Stimulated activated CD4-positive, alpha-beta T cell treated with anti-CD3 and anti-CD28 coated beads, Interleukin-4, amount 100 ng/mL, for 1 hour (primary cell): ENCODE measurements around the gene SLC6A9.

ENCODE experiments used
- DNase-seq: peaks from one replicate; pipeline ENCODE4 v3.0.0-alpha.2; 2020

Gene SLC6A9

GRCh38 chr1:43998000-43998378 is 33.3 kb downstream of the SLC6A9 start:
- no peak for DNase-seq

DNA sequence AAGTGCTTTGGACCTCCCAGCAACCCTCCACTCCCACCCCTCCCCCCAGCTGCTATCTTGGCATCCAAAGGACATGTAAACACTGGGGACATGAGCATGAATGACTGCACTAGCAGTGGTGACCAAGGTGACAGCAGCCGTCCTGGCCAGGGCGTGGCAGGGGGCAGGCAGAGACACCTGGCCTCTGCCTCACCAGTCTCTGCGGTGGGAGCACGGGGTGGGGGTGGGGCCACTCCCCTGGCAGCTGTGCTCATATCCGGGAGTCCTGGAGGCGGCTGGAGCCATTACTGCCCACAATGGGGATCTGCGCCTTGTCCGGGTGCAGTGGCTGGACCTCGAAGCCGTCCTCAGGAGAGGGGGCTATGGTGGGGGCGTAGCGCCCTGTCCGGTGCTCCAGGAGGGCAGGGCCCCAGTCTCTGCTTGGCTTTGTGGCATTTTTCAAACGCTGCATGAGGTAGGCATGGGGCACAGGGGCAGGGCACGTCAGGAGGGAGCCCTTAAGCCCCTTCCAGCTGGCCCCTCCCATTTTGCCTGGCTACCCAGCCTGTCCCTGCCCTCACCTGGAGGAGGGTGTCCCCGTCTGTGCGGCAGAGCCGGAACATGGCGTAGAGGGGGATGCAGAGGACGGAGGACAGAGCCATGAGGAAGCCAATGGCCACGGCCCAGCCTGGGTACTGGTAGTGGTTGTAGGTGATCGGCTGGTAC is 33.8 kb downstream of the SLC6A9 start:
- no peak for DNase-seq

GRCh38 chr1:43996733-43997115 is 34.5 kb downstream of the SLC6A9 start:
- no peak for DNase-seq

GRCh38 chr1:43995984-43996732 is 35.1 kb downstream of the SLC6A9 start:
- no peak for DNase-seq

DNA sequence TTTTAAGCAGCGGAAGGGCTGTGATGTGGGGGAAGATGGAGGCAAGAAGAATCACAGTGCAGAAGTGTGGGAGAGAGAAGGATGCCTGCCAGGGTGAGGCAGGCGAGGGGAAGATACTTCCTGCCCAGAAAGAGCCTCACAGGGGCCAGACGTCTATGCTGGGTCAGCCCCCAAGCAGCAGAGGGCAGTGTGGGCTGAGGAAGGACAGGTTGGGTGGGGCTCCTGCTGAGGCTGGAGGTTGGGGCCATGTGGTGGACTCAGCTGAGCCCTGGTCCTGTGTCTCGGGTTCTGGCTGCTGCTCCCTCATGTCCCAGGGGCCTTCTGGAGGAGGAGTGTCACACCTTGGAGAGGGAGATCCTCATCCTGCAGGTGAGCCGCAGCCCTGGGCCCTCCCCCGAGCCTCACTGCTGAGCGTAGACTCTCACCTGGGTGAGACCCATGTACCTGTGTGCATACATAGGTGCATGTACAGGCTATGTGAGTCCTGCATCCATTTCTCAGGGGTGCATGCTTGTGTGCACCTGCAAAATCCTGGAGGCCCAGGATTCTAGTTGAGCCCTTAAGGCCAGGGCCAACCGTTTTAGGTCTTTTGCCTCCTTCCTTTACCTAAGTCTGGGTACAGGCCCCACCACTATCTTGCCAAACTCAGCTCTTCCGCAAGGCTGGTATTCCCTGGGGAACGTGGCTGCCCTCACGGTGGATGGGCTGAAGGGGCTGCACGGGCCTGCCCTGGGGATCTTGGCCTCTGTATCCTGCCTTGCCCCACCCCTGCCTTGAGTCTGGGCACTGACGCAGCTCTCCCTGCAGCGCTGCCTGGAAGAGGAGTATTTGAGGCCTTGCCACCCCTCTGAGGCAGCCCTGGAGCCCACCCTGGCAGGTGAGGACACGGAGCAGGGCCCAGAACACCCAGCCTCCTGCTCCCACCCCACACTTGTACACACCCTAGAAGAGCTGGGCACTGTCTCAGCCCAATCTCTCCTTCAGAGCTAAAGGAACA is 36.2 kb downstream of the SLC6A9 start:
- no peak for DNase-seq

DNA sequence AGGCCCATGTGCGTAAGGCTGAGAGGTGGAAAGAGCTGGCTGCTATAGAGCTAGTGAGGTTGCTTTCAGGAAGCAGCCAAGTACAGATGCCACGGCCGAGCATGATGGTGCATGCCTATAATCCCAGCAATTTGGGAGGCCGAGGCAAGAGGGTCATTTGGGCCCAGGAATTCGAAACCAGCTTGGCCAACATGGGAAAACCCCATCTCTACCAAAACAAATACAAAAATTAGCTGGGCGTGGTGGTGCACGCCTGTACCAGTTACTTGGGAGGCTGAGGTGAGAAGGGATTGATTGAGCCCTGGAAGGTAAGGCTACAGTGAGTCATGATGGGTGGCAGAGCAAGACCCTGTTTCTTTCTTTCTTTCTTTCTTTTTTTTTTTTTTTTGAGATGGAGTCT is 37.2 kb downstream of the SLC6A9 start:
- no peak for DNase-seq

DNA sequence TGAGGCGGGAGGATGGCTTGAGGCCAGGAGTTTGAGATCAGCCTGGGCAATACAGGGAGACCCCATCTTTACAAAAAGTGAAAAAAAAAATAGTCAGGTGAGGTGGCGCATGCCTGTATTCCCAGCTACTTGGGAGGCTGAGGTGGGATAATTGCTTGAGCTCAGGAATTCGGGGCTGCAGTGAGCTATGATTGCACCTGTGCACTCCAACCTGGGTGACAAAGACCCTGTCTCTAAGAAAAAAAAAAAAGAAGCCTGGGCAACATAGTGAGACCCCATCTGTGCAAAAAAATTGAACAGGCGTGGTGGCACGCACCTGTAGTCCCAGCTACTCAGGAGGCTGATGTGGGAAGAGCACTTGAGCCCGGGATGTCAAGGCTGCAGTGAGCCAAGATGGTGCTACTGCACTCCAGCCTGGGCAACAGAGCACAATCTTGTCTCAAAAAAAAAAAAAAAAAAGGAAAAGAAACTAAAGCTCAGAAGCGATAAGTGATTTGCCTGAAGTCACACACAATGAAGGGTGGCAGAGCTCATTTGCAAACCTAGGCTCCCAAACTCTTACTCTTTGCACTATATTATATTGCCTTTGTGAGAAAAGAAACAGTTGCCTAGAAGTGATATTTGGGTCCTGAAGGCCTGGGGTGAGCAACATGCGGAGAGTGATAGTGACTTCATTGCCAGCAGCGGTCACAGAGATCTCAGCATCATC is 37.9 kb downstream of the SLC6A9 start:
- no peak for DNase-seq

DNA sequence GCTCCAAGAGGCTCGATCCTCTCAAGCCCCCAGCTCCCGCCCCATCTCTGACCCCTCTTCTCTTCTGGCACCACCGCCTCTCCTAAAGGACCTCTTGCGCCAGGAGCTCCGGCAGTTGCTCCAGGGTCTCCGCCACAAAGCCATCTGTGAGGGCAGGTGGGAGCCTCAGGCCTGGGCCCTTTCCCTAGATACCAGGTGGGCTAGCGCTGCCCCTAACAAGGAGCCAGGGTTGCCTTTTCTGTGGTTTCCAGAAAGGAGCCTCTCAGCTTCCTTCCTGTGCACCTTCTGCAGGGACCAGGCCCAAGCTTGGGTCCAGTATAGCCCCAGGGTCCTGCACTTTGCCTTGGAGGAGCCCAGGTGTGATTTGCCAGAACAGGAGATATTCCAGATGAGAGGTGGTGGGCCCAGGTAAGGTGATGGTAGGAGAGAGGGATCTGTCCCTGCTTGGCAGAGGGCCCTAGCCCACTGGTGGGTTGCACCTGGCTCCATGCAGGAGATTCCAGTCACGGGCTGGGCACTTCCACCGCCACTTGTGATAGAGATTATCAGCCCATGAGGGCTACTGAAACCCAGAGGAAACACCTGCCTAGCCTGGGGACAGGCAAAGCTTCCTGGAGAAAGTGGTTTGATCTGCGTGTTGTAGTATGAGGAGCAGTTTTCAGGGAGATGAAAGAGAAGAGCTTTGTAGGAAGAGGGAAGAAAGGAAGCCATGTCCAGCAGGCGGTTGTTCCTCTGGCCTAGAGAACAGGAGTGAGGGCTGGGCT is 38.8 kb downstream of the SLC6A9 start:
- DNase-seq = no peak

DNA sequence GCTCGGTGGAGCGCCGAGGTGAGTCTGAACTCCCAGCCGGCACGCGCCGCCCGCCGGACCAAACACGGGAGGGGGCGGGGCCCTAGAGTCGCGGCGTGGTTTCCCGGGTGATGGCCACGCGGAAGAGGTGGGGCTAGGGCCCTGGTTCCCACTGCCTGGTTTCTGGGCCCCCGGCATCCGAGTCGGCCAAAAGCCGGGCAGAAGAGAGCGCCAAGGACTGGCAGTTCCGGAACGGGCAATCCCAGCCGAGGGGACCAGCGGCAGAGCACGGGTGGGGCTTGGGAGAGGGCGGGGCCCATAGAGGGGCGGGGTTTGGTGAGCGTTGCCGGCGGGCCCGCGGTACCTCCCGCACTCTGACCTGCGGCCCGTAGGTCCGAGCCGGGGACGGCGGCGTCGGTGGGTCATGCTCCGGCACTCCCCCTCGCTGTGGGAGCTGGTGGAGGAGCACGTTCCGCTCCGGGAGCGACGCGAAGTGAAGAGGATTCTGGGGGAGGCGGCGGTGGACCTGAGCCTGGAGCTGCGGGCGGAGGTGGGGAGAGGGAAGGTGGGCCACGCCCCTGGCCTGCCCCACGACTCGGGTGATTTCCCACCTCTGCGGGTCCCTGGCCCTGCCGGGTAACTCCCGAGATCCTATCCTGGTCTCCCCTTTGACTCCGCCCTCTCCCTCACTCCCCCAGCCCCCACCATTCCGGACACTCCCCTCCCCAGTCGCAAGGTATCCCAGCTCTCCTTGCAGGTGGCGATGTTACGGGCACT is 39.6 kb downstream of the SLC6A9 start, which contains the start of gene CCDC24:
Gene CCDC24 (plus strand): TSS at position 124 of the 756 bp plus-strand sequence. CDS start 280 bp downstream, at position 404.
- DNase-seq = peak; percentile 75

GRCh38 chr1:43991200-43991475 is 40.1 kb downstream of the SLC6A9 start:
- no peak for DNase-seq

DNA sequence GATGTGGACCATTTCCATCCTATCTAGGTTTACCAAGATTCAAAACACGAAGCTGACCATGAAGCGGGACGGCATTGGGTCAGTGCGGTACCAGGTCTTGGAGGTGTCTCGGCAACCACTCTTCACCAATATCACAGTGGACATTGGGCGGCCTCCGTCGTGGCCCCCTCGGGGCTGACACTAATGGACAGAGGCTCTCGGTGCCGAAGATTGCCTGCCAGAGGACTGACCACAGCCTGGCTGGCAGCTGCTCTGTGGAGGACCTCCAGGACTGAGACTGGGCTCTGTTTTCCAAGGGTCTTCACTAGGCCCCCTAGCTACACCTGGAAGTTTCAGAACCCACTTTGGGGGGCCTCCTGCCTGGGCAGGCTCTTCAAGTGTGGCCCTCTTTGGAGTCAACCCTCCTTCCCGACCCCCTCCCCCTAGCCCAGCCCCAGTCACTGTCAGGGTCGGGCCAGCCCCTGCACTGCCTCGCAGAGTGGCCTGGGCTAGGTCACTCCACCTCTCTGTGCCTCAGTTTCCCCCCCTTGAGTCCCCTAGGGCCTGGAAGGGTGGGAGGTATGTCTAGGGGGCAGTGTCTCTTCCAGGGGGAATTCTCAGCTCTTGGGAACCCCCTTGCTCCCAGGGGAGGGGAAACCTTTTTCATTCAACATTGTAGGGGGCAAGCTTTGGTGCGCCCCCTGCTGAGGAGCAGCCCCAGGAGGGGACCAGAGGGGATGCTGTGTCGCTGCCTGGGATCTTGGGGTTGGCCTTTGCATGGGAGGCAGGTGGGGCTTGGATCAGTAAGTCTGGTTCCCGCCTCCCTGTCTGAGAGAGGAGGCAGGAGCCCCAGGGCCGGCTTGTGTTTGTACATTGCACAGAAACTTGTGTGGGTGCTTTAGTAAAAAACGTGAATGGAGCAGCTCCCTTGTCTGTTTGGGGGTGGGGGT is 40.7 kb downstream of the SLC6A9 start:
- no peak for DNase-seq

DNA sequence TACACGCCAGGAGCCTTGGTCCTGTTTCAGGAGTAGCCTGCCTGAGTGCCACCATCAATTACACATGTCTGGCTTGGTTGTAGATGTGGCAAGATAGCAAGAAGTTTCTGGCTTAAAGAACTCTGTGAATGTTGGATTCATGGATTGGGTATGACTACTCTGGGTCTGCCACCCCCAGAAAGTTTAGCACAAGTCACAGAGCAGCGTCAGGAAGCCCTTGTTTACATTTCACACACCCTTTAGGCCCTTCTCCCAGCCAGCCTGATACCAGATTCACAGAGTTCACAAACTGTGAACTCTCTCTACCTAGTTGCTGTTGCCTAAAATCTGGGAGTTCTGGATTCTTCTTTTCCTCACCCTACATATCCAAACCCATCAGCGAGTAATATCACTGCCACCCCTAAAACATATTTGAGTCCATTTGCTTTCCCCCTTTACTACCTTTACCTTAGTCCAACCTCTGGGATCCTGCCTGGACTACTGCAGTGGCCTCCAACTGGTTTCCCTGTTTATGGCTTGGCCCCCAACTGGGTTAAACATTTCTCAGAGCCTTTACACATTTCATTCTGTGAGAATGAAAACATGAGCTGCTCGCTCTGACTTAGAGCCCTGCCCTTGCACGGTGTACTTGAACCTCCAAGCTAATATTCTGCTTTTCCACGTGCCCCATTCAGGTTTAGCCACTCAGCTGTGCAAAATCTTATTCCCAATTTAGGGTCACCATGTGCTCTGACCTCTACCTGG is 43.9 kb downstream of the SLC6A9 start:
- DNase-seq = no peak

GRCh38 chr1:43986712-43987111 is 44.5 kb downstream of the SLC6A9 start:
- DNase-seq = no peak

DNA sequence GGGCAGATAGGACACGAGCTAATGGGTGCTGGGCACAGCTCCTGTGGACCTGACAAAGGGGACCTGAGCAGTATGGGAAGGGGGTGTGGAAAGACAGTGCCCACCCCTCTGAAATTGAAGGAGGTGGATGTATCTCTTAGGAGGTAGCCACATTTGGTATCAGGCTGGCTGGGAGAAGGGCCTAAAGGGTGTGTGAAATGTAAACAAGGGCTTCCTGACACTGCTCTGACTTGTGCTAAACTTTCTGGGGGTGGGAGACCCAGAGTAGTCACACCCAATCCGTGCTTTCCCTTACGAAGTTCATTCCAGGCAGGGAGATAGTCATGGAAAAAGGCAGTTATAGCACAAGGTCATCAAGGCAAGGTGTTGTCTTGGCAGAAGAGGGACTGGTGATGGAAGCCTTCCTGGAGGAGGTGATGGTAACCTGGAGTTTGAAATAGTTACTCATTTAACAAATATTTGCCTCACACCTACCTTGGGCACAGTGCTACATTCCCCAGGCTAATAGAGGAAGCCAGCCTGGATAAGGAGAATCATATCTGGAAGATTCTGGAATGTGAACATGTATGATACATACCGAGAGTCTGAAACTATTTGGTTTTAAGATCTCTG is 45.2 kb downstream of the SLC6A9 start:
- DNase-seq = no peak

GRCh38 chr1:43984855-43985254 is 46.4 kb downstream of the SLC6A9 start:
- no peak for DNase-seq

GRCh38 chr1:43983253-43983899 is 47.9 kb downstream of the SLC6A9 start:
- no peak for DNase-seq

- no peak for DNase-seq
Observed at GRCh38 chr1:43982808-43983207, 48.5 kb downstream of the SLC6A9 start.

DNA sequence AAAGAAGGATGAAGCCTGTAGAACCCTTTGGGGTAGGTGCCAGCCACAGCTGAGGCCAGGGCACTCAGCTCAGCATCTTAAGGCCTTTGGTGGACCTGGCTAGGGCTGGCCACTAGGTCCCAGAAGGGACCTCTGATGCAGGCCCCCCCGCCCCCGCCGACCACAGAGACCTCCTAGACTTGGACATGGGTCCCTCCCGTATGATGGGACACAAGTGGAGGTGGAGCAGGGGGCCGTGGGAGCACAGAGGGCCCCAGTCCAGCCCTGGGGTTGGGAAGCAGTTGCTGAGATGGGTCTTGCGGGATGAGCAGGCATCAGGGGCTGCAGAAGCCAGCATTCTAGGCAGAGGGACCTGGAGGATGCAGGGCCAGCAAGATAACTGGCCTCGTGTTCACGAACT is 49.0 kb downstream of the SLC6A9 start:
- DNase-seq = no peak
